ENCODE measurements around the gene PDK3. TPM values are rescaled to one million over a fixed set of nuclear protein-coding genes. Genes with fewer than 3 reads are reported as not detected.

The PDK3 gene
- total RNA-seq, 2 experiments from 2014 or later, result 28.0 to 29.0 TPM

GRCh38 chrX:24485976-24486680 is 21.0 kb downstream of the PDK3 start:
- H3K4me3 Mint-ChIP-seq, result no peak overlapping the region
- H3K27me3 Mint-ChIP-seq, result no peaks in the 10 kb centered on the region
- peaks cover 7% of the 10 kb centered on the region for H3K36me3 Mint-ChIP-seq (ENCODE audit: low read depth)
- ChIA-PET CTCF (no interaction called here), POLR2A (interaction anchor here (1.2 kb wide), 1 partner anchor 21 kb away, joined by 7 read pairs; the partner anchor contains the start of gene PDK3)
- H3K9me3 Mint-ChIP-seq, result peaks cover 3% of the 10 kb centered on the region
- no peak overlapping the region for H3K27ac Mint-ChIP-seq
- DNase-seq, result no peak
- peaks cover 19% of the 10 kb centered on the region for H3K4me1 Mint-ChIP-seq

GRCh38 chrX:24487571-24487970 is 22.5 kb downstream of the PDK3 start:
- Mint-ChIP-seq H3K4me3 (no peak overlapping the region), H3K36me3 (ENCODE audit: low read depth) (peaks cover 2% of the 10 kb centered on the region)
- DNase-seq, result no peak

GRCh38 chrX:24491741-24492140 is 26.7 kb downstream of the PDK3 start:
- peaks cover 23% of the 10 kb centered on the region for H3K4me1 Mint-ChIP-seq
- no peak overlapping the region for H3K4me3 Mint-ChIP-seq
- no peaks in the 10 kb centered on the region for H3K27me3 Mint-ChIP-seq
- POLR2A ChIA-PET, result no interaction called here
- no peak overlapping the region for H3K27ac Mint-ChIP-seq
- no peaks in the 10 kb centered on the region for H3K9me3 Mint-ChIP-seq
- H3K36me3 Mint-ChIP-seq (ENCODE audit: low read depth), result peaks cover 6% of the 10 kb centered on the region
- DNase-seq, result no peak
- CTCF ChIA-PET, result no interaction called here

More at GRCh38 chrX:24487571-24487970, 22.5 kb downstream of the PDK3 start:
- Mint-ChIP-seq H3K27me3 (no peaks in the 10 kb centered on the region), H3K4me1 (peaks cover 10% of the 10 kb centered on the region), H3K27ac (no peak overlapping the region), H3K9me3 (no peaks in the 10 kb centered on the region)
- CTCF ChIA-PET, result interaction anchor here (1.1 to 1.4 kb wide), 2 partner anchors 10 to 92 kb away, joined by 4 to 6 read pairs; no protein-coding TSS in a partner anchor
- POLR2A ChIA-PET, result no interaction called here

GRCh38 chrX:24493740-24494581 is 28.9 kb downstream of the PDK3 start:
- no peaks in the 10 kb centered on the region for H3K9me3 Mint-ChIP-seq
- DNase-seq, result no peak
- no peaks in the 10 kb centered on the region for H3K27me3 Mint-ChIP-seq
- H3K4me3 Mint-ChIP-seq, result no peak overlapping the region
- H3K4me1 Mint-ChIP-seq, result peaks cover 33% of the 10 kb centered on the region
- ChIA-PET POLR2A (interaction anchor here (1.2 to 1.5 kb wide), 2 partner anchors 13 to 14 kb away, joined by 6 read pairs; no protein-coding TSS in a partner anchor), CTCF (no interaction called here)
- H3K27ac Mint-ChIP-seq, result no peak overlapping the region
- H3K36me3 Mint-ChIP-seq (ENCODE audit: low read depth), result peaks cover 4% of the 10 kb centered on the region

GRCh38 chrX:24494647-24495075 is 29.6 kb downstream of the PDK3 start:
- CTCF ChIA-PET, result no interaction called here

GRCh38 chrX:24495700-24496099 is 30.6 kb downstream of the PDK3 start:
- Mint-ChIP-seq H3K4me3 (no peak overlapping the region), H3K4me1 (peaks cover 33% of the 10 kb centered on the region), H3K36me3 (ENCODE audit: low read depth) (peaks cover 9% of the 10 kb centered on the region), H3K9me3 (no peaks in the 10 kb centered on the region), H3K27me3 (no peaks in the 10 kb centered on the region), H3K27ac (no peak overlapping the region)
- no peak for DNase-seq
- POLR2A ChIA-PET, result interaction anchor here (1.5 kb wide), 1 partner anchor 15 kb away, joined by 6 read pairs; no protein-coding TSS in a partner anchor
- CTCF ChIA-PET, result no interaction called here

More at GRCh38 chrX:24494647-24495075, 29.6 kb downstream of the PDK3 start:
- Mint-ChIP-seq H3K4me3 (no peak overlapping the region), H3K4me1 (peaks cover 33% of the 10 kb centered on the region), H3K9me3 (no peaks in the 10 kb centered on the region), H3K27me3 (no peaks in the 10 kb centered on the region), H3K27ac (no peak overlapping the region), H3K36me3 (ENCODE audit: low read depth) (peaks cover 6% of the 10 kb centered on the region)
- DNase-seq, result no peak
- POLR2A ChIA-PET, result interaction anchor here (1.5 kb wide), 1 partner anchor 14 kb away, joined by 6 read pairs; no protein-coding TSS in a partner anchor

- peak overlapping the region; percentile 35 for H3K27ac Mint-ChIP-seq
- POLR2A ChIA-PET, result interaction anchor here (0.5 to 2.6 kb wide), 6 partner anchors 18 to 352 kb away, joined by 3 to 15 read pairs (median 5); partner anchors contain the start of gene PDK3
These were observed 33.1 kb downstream of the PDK3 start for GRCh38 chrX:24498181-24498580.

GRCh38 chrX:24498975-24499374 is 33.9 kb downstream of the PDK3 start:
- no peak overlapping the region for H3K27ac Mint-ChIP-seq
- H3K9me3 Mint-ChIP-seq, result no peaks in the 10 kb centered on the region
- H3K4me3 Mint-ChIP-seq, result no peak overlapping the region
- peaks cover 12% of the 10 kb centered on the region for H3K36me3 Mint-ChIP-seq (ENCODE audit: low read depth)
- H3K27me3 Mint-ChIP-seq, result no peaks in the 10 kb centered on the region
- DNase-seq, result no peak
- ChIA-PET POLR2A (interaction anchor here (1.6 to 2.6 kb wide), 3 partner anchors 19 to 103 kb away, joined by 5 to 15 read pairs (median 9); partner anchors contain the start of gene PDK3), CTCF (interaction anchor here (0.6 to 5.5 kb wide), 20 partner anchors 9 to 239 kb away, joined by 3 to 85 read pairs (median 4); partner anchors contain the start of gene PDK3)
- peaks cover 19% of the 10 kb centered on the region for H3K4me1 Mint-ChIP-seq

More at GRCh38 chrX:24498181-24498580, 33.1 kb downstream of the PDK3 start:
- peaks cover 27% of the 10 kb centered on the region for H3K4me1 Mint-ChIP-seq
- DNase-seq, result peak; percentile 30
- CTCF ChIA-PET, result interaction anchor here (1.0 to 5.5 kb wide), 15 partner anchors 9 to 238 kb away, joined by 3 to 85 read pairs (median 6); partner anchors contain the start of gene PDK3
- H3K4me3 Mint-ChIP-seq, result no peak overlapping the region
- H3K36me3 Mint-ChIP-seq (ENCODE audit: low read depth), result peaks cover 12% of the 10 kb centered on the region
- no peaks in the 10 kb centered on the region for H3K9me3 Mint-ChIP-seq
- no peaks in the 10 kb centered on the region for H3K27me3 Mint-ChIP-seq

GRCh38 chrX:24506082-24506481 is 41.0 kb downstream of the PDK3 start:
- ChIA-PET POLR2A (no interaction called here), CTCF (interaction anchor here (0.6 to 1.1 kb wide), 2 partner anchors 114 to 134 kb away, joined by 3 to 4 read pairs; no protein-coding TSS in a partner anchor)
- Mint-ChIP-seq H3K27ac (peak overlapping the region; percentile 32), H3K9me3 (no peaks in the 10 kb centered on the region), H3K4me1 (peaks cover 24% of the 10 kb centered on the region), H3K4me3 (no peak overlapping the region), H3K36me3 (ENCODE audit: low read depth) (peaks cover 48% of the 10 kb centered on the region), H3K27me3 (no peaks in the 10 kb centered on the region)
- DNase-seq, result peak; percentile 19

- Mint-ChIP-seq H3K27ac (no peak overlapping the region), H3K4me3 (no peak overlapping the region), H3K36me3 (ENCODE audit: low read depth) (peaks cover 58% of the 10 kb centered on the region), H3K27me3 (no peaks in the 10 kb centered on the region), H3K9me3 (no peaks in the 10 kb centered on the region), H3K4me1 (peaks cover 32% of the 10 kb centered on the region)
- no peak for DNase-seq
- ChIA-PET CTCF (interaction anchor here (1.0 kb wide), 1 partner anchor 9 kb away, joined by 3 read pairs; no protein-coding TSS in a partner anchor), POLR2A (no interaction called here)
These were observed 43.3 kb downstream of the PDK3 start for GRCh38 chrX:24508375-24508774.

- H3K36me3 Mint-ChIP-seq (ENCODE audit: low read depth), result peaks cover 30% of the 10 kb centered on the region
- peaks cover 13% of the 10 kb centered on the region for H3K4me1 Mint-ChIP-seq
- H3K9me3 Mint-ChIP-seq, result no peaks in the 10 kb centered on the region
- peak; percentile 33 for DNase-seq
- H3K27me3 Mint-ChIP-seq, result no peaks in the 10 kb centered on the region
- no peak overlapping the region for H3K4me3 Mint-ChIP-seq
- POLR2A ChIA-PET, result no interaction called here
- CTCF ChIA-PET, result no interaction called here
- peak overlapping the region; percentile 62 for H3K27ac Mint-ChIP-seq
These were observed 48.3 kb downstream of the PDK3 start for GRCh38 chrX:24513416-24513815.

GRCh38 chrX:24515447-24515846 is 50.4 kb downstream of the PDK3 start:
- H3K4me3 Mint-ChIP-seq, result no peak overlapping the region
- H3K4me1 Mint-ChIP-seq, result peaks cover 13% of the 10 kb centered on the region
- ChIA-PET POLR2A (no interaction called here), CTCF (interaction anchor here (1.4 kb wide), 1 partner anchor 16 kb away, joined by 4 read pairs; no protein-coding TSS in a partner anchor)
- no peaks in the 10 kb centered on the region for H3K27me3 Mint-ChIP-seq
- peaks cover 16% of the 10 kb centered on the region for H3K36me3 Mint-ChIP-seq (ENCODE audit: low read depth)
- H3K9me3 Mint-ChIP-seq, result no peaks in the 10 kb centered on the region
- no peak for DNase-seq
- no peak overlapping the region for H3K27ac Mint-ChIP-seq

Data from activated CD4-positive, alpha-beta memory T cell treated with anti-CD3 and anti-CD28 coated beads, Interleukin-2, amount 10 ng/mL, durations not matched to agents 7 days and 5 days (primary cell).